HepG2 (cell line): ENCODE results near the gene INPP4B. TPM values are rescaled to one million over a fixed set of nuclear protein-coding genes. Genes with fewer than 3 reads are reported as not detected.

ENCODE experiments used
- ATAC-seq: fragments of 200-7000 bp; cut with Tn5 transposase; 3 replicates; pipeline ENCODE4 v1.9.1; 2020; ENCODE audit warnings: mild to moderate bottlenecking, moderate library complexity
- BruUV-seq: library from RNA; stranded (reverse); fragments of 400-500 nt; replicated peaks from 2 replicates; lab custom pipeline; 2021; lab: Mats Ljungman, UMichigan
- CTCF ChIA-PET: fragments of 300-600 bp; formaldehyde crosslinking; extraction: SDS; loops from one replicate; lab custom pipeline; 2021; ENCODE audit warnings: low total read pairs, inconsistent platforms, low intra/inter-chr PET ratio; lab: Yijun Ruan, JAX
- POLR2A ChIA-PET: fragments of 350-600 bp; sonication (Branson Sonifier 250); formaldehyde crosslinking; loops from one replicate; lab custom pipeline; 2020; ENCODE audit warnings: antibody characterized with exemption, inconsistent platforms; lab: Yijun Ruan, JAX
- DNase-seq: peaks from one replicate; pipeline ENCODE4 v3.0.0-alpha.2; 2015; ENCODE audit warnings: low spot score
- FAIRE-seq: peaks from 3 replicates; lab custom pipeline; 2011; peaks lifted over from hg19 to GRCh38; lab: Jason Lieb, UNC
- H2AFZ ChIP-seq: one replicate; pipeline ENCODE4 v1.6.1; 2011; ENCODE audit warnings: low read length, inconsistent platforms
- H3K27ac ChIP-seq: fragments of 300-600 bp; 3 replicates; pipeline ENCODE4 v1.8.0; 2011; ENCODE audit warnings: mixed run types, mild to moderate bottlenecking, mixed read lengths, low read length, inconsistent platforms; ENCODE audit not compliant: insufficient read depth; ENCODE audit errors: extremely low read length
- H3K27me3 ChIP-seq, 2 experiments: fragments of 200-600 bp in 1 of 2; 2 replicates in 1 of 2; 3 replicates in 1 of 2; pipeline versions ENCODE4 v1.6.0 to v1.8.0; 2011; ENCODE audit warnings: low read length in 2 of 2, mild to moderate bottlenecking in 2 of 2, moderate library complexity in 2 of 2, inconsistent platforms in 1 of 2; ENCODE audit not compliant: insufficient read depth in 2 of 2, control insufficient read depth in 1 of 2
- H3K36me3 ChIP-seq, 2 experiments: fragments of 200-600 bp in 1 of 2; replicated peaks in 1 of 2; 2 replicates in 1 of 2; 3 replicates in 1 of 2; pipeline versions ENCODE4 v1.5.1 to v1.8.0; 2011; ENCODE audit warnings: low read length in 2 of 2, inconsistent platforms in 1 of 2; ENCODE audit not compliant: insufficient read depth in 2 of 2, control insufficient read depth in 1 of 2
- H3K4me1 ChIP-seq: 2 replicates; pipeline ENCODE4 v1.5.1; 2012; ENCODE audit warnings: low read length, inconsistent platforms; ENCODE audit not compliant: insufficient read depth
- H3K4me2 ChIP-seq: 2 replicates; pipeline ENCODE4 v1.6.0; 2011; ENCODE audit warnings: low read depth, low read length, inconsistent platforms
- H3K4me3 ChIP-seq, 3 experiments: fragments of 200-600 bp in 1 of 3; sonication (generic), shearing (Covaris generic) in 1 of 3; replicated peaks in 1 of 3; 2 replicates each; pipeline ENCODE4 v1.5.1; 2011 to 2016; ENCODE audit warnings: low read length in 3 of 3, inconsistent platforms in 2 of 3, low read depth in 2 of 3, mild to moderate bottlenecking in 2 of 3, control low read depth in 1 of 3, mixed read lengths in 1 of 3; ENCODE audit not compliant: insufficient read depth in 1 of 3
- H3K79me2 ChIP-seq: one replicate; pipeline ENCODE4 v1.6.1; 2011; ENCODE audit warnings: low read length, inconsistent platforms; ENCODE audit not compliant: insufficient read depth
- H3K9ac ChIP-seq: 2 replicates; pipeline ENCODE4 v1.6.0; 2011; ENCODE audit warnings: mild to moderate bottlenecking, low read depth, low read length, inconsistent platforms; ENCODE audit not compliant: insufficient read depth
- H3K9me3 ChIP-seq: 2 replicates; pipeline ENCODE4 v1.5.1; 2012; ENCODE audit warnings: mild to moderate bottlenecking, low read length
- H4K20me1 ChIP-seq: 2 replicates; pipeline ENCODE4 v1.6.0; 2011; ENCODE audit warnings: inconsistent platforms, mild to moderate bottlenecking, low read length, moderate library complexity; ENCODE audit not compliant: insufficient read depth
- CC2D1A ChIP-seq: sonication (generic); formaldehyde crosslinking; IDR thresholded peaks from 2 replicates; pipeline ENCODE4 v1.8.1; 2023; ENCODE audit warnings: mild to moderate bottlenecking, missing genetic modification reagents
- GLI4 ChIP-seq: sonication (generic); formaldehyde crosslinking; IDR thresholded peaks from 2 replicates; pipeline ENCODE4 v1.5.1; 2020; ENCODE audit warnings: missing genetic modification reagents, mild to moderate bottlenecking, moderate library complexity, borderline replicate concordance
- POLR2AphosphoS2 ChIP-seq: IDR thresholded peaks from 2 replicates; pipeline ENCODE4 v1.6.1; 2011; ENCODE audit warnings: low read depth, low read length, improper control_type of control experiment
- RCOR2 ChIP-seq: IDR thresholded peaks from 2 replicates; pipeline ENCODE4 v1.6.1; 2016; ENCODE audit warnings: missing biosample characterization, missing genetic modification reagents
- WGBS: methylation state at CpG from one replicate; pipeline ENCODE4 v1.1.6; 2017; ENCODE audit warnings: low lambda C conversion rate; 5-methylcytosine and 5-hydroxymethylcytosine counted together
- in situ Hi-C: cut with HindIII; loops from 2 replicates; pipeline ENCODE4 v1.10.0; 2017; ENCODE audit warnings: low pct_unique_long_range_greater_than_20kb; ENCODE audit not compliant: extremely low pct_ligation_motif_present
- intact Hi-C: fragments of 100-400 bp; cut with micrococcal nuclease; formaldehyde crosslinking; loops from one replicate; pipeline ENCODE4 v1.10.0; 2022; ENCODE audit not compliant: unreplicated experiment
- polyA plus RNA-seq, 8 experiments: library from polyadenylated mRNA; depleted of rRNA in 3 of 8; stranded (reverse) in 7 of 8; unstranded in 1 of 8; fragments of >200 nt; fragmentation: Illumina TruSeq in 4 of 8; extraction: Trizol in 4 of 8; gene quantifications; 2 replicates each; pipeline versions ENCODE4 v1.2.1 to v1.2.3, GENCODE V29; 2011 to 2016; ENCODE audit warnings: low read depth in 4 of 8, missing spikeins in 1 of 8, mixed read lengths in 1 of 8; ENCODE audit not compliant: insufficient read depth in 1 of 8
- total RNA-seq, 5 experiments: library from RNA; depleted of rRNA; stranded (reverse); fragments of >200 nt; fragmentation: Illumina TruSeq; extraction: Trizol; gene quantifications; 2 replicates each; pipeline ENCODE4 v1.2.3, GENCODE V29; 2016; ENCODE audit warnings: low read depth in 1 of 5
- TF ChIP-seq, protein P1 (sequence below): sonication (generic); formaldehyde crosslinking; IDR thresholded peaks from 2 replicates; pipeline ENCODE4 v1.5.0; 2020; ENCODE audit warnings: mild to moderate bottlenecking, missing genetic modification reagents, borderline replicate concordance
- TF ChIP-seq, protein P2 (sequence below): sonication (generic); formaldehyde crosslinking; IDR thresholded peaks from 2 replicates; pipeline ENCODE4 v1.4.0; 2020; ENCODE audit warnings: missing genetic modification reagents

INPP4B gene
- total and polyA plus RNA-seq, 2 of the 13 experiments (the other 11 are each of a cell fraction or from before 2014, with no cell fraction given) = not detected

DNA sequence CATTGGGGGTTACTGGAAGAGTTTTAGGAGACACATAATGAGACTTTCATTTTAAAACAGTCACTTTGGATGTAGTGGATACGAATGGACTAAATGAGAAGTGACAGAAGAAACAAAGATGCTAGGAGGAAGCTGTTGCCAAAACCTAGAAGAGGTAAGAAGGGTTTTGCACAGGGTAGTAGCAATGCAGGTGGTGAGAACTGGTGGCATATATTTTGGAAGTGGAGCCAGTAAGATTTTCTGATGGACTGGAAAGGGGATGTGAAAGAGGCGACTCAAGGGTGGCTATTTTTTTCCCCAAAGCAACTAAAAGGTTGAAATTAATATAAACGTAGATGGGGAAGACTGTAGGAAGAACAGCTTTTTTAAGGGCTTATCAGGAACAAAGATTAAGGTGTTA is 747.7 kb downstream of the INPP4B start:
- no peak overlapping the region for H2AFZ ChIP-seq
- no peaks in the 10 kb centered on the region for H3K36me3 ChIP-seq
- no peak overlapping the region for H3K27ac ChIP-seq
- TF ChIP-seq GLI4 (no peak), CC2D1A (no peak), POLR2AphosphoS2 (no peak), RCOR2 (CRISPR knock-in tag) (no peak)
- TF ChIP-seq, protein P1, sequence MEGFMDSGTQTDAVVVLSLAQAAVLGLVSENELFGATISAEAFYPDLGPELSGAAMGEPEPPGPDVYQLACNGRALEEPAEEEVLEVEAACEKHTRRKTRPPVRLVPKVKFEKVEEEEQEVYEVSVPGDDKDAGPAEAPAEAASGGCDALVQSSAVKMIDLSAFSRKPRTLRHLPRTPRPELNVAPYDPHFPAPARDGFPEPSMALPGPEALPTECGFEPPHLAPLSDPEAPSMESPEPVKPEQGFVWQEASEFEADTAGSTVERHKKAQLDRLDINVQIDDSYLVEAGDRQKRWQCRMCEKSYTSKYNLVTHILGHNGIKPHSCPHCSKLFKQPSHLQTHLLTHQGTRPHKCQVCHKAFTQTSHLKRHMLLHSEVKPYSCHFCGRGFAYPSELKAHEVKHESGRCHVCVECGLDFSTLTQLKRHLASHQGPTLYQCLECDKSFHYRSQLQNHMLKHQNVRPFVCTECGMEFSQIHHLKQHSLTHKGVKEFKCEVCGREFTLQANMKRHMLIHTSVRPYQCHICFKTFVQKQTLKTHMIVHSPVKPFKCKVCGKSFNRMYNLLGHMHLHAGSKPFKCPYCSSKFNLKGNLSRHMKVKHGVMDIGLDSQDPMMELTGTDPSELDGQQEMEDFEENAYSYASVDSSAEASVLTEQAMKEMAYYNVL (CRISPR knock-in tag) = no peak
- TF ChIP-seq, protein P2, sequence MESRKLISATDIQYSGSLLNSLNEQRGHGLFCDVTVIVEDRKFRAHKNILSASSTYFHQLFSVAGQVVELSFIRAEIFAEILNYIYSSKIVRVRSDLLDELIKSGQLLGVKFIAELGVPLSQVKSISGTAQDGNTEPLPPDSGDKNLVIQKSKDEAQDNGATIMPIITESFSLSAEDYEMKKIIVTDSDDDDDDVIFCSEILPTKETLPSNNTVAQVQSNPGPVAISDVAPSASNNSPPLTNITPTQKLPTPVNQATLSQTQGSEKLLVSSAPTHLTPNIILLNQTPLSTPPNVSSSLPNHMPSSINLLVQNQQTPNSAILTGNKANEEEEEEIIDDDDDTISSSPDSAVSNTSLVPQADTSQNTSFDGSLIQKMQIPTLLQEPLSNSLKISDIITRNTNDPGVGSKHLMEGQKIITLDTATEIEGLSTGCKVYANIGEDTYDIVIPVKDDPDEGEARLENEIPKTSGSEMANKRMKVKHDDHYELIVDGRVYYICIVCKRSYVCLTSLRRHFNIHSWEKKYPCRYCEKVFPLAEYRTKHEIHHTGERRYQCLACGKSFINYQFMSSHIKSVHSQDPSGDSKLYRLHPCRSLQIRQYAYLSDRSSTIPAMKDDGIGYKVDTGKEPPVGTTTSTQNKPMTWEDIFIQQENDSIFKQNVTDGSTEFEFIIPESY (CRISPR knock-in tag) = no peak
- ChIA-PET CTCF (no interaction called here), POLR2A (no interaction called here)
- FAIRE-seq = no peak
- no peaks in the 10 kb centered on the region for H3K9me3 ChIP-seq
- no peaks in the 10 kb centered on the region for H3K27me3 ChIP-seq
- WGBS = 13% methylated on average over 3 of the region's 3 CpGs
- H3K4me3 ChIP-seq = no peak overlapping the region
- in situ Hi-C loops (no loop called here), intact Hi-C loops (no loop called here)
- no peak for ATAC-seq
- no peaks in the 10 kb centered on the region for H3K4me1 ChIP-seq
- no peak overlapping the region for H3K4me2 ChIP-seq
- H3K9ac ChIP-seq = no peak overlapping the region
- no peak for DNase-seq
- no TSS peak for BruUV-seq
- no peaks in the 10 kb centered on the region for H4K20me1 ChIP-seq
- no peaks in the 10 kb centered on the region for H3K79me2 ChIP-seq
